Measurements from ENCODE around the gene EP400. TPM values are rescaled to one million over a fixed set of nuclear protein-coding genes. Genes with fewer than 3 reads are reported as not detected.

Gene EP400
- total RNA-seq, 1 experiment from 2014 or later = 3.7 TPM

GRCh38 chr12:131912518-131913274 is 37.0 kb upstream of the EP400 start:
- DNase-seq (ENCODE audit: low read depth) = peak; percentile 93

DNA sequence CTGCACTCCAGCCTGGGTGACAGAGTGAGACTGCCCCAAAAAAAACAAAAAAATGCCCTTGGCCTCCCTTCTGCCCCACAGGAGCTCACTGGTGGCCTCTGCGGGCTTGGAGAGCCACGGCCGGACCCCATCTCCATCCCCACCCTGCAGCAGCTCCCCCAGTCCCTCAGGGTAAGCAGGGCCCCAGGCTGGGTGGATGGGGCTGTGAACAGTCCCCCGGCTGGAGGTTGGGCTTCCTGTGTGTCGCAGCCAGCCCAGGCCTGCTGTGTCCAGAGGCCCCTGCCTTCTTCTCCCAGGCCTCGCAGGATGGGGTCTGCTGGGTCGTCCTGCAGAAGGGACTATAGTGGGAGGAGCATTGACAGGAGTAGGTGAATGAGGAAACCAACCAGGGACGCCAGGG is 36.1 kb upstream of the EP400 start:
- no peak for DNase-seq (ENCODE audit: low read depth)

GRCh38 chr12:131914179-131914702 is 35.5 kb upstream of the EP400 start:
- no peak for DNase-seq (ENCODE audit: low read depth)

- no peak for DNase-seq (ENCODE audit: low read depth)
Measured at GRCh38 chr12:131915000-131915689, 34.6 kb upstream of the EP400 start.

- DNase-seq (ENCODE audit: low read depth) = no peak
Measured at GRCh38 chr12:131915823-131916222, 33.9 kb upstream of the EP400 start.

DNA sequence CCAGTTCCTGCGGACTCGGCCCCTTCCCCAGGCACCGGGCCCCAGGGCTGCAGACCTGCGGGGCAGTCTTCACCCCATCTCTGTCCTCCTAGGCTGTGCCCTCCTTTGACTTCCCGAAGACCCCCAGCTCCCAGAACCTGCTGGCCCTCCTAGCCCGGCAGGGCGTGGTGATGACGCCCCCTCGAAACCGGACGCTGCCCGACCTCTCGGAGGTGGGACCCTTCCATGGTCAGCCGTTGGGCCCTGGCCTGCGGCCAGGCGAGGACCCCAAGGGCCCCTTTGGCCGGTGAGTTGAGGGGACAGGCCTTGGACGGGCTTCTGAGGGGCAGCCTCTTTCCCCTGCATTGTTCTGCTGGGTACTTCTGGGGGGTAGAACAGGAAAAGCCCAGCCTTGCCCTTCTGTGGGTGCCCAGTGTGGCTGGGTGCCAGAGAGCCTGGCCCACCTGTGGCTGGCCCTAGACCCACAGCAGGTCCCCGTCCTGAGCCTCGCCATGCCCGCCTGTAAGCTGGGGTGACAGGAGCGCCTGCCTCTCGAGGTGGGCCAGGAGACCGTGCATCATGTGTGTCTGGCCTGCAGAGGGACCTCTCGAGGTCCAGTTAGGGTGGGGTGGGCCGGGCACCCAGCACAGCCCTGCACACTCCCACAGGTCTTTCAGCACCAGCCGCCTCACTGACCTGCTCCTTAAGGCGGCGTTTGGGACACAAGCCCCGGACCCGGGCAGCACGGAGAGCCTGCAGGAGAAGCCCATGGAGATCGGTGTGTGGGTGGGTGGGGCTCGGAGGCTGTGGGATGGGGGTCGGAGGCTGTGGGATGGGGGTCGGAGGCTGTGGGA is 33.2 kb upstream of the EP400 start:
- no peak for DNase-seq (ENCODE audit: low read depth)

DNA sequence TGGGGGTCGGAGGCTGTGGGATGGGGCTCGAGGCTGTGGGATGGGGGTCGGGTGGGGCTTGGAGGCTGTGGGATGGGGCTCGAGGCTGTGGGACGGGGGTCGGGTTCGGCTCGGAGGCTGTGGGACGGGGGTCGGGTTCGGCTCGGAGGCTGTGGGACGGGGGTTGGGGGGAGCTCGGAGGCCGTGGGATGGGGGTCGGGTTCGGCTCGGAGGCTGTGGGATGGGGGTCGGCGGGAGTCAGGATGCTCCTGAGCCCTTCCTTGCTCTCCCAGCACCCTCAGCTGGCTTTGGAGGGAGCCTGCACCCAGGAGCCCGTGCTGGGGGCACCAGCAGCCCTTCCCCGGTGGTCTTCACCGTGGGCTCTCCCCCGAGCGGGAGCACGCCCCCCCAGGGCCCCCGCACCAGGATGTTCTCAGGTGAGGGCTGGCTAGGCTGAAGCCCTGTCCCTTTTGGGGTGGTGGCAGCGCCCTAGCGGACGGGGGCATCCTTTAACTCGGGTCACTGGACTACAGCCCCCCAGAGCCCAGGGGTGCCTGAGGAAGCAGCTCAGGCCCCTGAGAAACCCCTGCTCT is 32.5 kb upstream of the EP400 start:
- no peak for DNase-seq (ENCODE audit: low read depth)

DNA sequence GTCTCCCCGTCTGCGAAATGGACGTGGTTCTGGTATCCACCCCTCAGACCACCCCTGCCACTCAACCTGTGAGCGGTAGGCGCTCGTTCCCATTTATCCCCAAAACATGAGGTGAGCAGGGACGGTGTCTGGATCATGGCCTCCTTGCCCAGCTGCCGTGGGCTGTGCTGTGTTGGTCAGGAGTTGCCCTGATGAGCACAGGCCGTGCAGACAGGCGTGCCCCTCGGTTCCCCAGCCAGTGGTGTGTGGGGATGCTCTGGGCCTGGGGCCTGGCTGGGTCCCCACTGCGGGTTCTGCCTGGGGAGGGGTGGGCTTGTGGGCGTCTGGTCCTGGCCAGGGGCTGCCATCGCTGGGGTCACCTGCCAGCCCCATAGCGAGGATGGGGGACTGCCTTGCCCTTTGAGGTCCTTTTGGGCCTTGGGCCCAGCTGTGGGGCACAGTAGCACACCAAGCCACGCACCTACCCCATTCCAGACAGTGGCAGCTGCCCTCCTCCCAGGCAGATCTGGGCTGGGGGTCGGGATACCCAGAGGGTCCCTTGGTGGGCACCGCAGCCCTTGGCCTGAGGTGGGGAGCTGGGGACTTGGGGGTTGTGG is 31.9 kb upstream of the EP400 start:
- DNase-seq (ENCODE audit: low read depth) = no peak

- DNase-seq (ENCODE audit: low read depth) = no peak
Measured at GRCh38 chr12:131918311-131919050, 31.3 kb upstream of the EP400 start.

- DNase-seq (ENCODE audit: low read depth) = no peak
Measured at GRCh38 chr12:131919051-131919347, 30.7 kb upstream of the EP400 start.

- DNase-seq (ENCODE audit: low read depth) = no peak
Measured at GRCh38 chr12:131919366-131920156, 30.2 kb upstream of the EP400 start.

GRCh38 chr12:131920157-131920508 is 29.6 kb upstream of the EP400 start:
- DNase-seq (ENCODE audit: low read depth) = no peak

GRCh38 chr12:131920902-131921840 is 28.6 kb upstream of the EP400 start:
- DNase-seq (ENCODE audit: low read depth) = no peak

GRCh38 chr12:131921866-131922769 is 27.6 kb upstream of the EP400 start:
- no peak for DNase-seq (ENCODE audit: low read depth)

- no peak for DNase-seq (ENCODE audit: low read depth)
Measured at GRCh38 chr12:131922772-131923171, 27.0 kb upstream of the EP400 start.

DNA sequence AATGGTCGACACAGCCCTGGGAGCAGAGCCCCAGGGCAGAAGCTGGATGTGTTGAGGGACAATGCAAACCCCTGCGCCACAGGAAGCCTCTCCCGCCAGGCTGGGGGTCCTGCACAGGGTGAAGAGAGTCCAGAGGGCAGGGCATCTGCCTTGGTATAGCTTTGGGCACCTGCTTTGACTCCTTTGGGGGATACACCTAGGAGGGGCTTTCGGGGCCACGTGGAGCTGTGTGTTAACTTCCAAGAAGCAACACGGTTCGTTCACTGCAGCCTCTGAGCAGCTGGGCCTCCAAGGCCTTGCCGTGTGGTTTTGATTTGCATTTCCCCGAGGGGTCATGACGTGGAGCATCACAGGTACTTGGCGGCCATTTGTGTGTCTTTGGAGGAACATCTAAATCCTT is 26.5 kb upstream of the EP400 start:
- no peak for DNase-seq (ENCODE audit: low read depth)

GRCh38 chr12:131927110-131928079 is 22.3 kb upstream of the EP400 start:
- no peak for DNase-seq (ENCODE audit: low read depth)

All from RPMI7951 (cell line).